Neural crest cell (in vitro differentiated cells): ENCODE data around the gene UBE2G1. TPM values are rescaled to one million over a fixed set of nuclear protein-coding genes. Genes with fewer than 3 reads are reported as not detected.
"Not testable (repeated sequence)": the region's sequence is repeated elsewhere in the genome, so short reads cannot be mapped to it uniquely, and the experiment has no call there.

Experiments used
- DNase-seq: peaks from one replicate; pipeline ENCODE4 v3.0.0; 2021; ENCODE audit warnings: low read depth, mixed read lengths, low spot score
- H3K27ac Mint-ChIP-seq: one replicate; pipeline ENCODE4 v1.8.0; 2021; ENCODE audit warnings: mild to moderate bottlenecking, mixed read lengths; ENCODE audit not compliant: unreplicated experiment
- H3K27me3 Mint-ChIP-seq: 2 replicates; pipeline ENCODE4 v1.8.0; 2021; ENCODE audit warnings: low read depth, mild to moderate bottlenecking, mixed read lengths
- H3K36me3 Mint-ChIP-seq: 2 replicates; pipeline ENCODE4 v1.8.0; 2021; ENCODE audit warnings: low read depth, mild to moderate bottlenecking, mixed read lengths
- H3K4me1 Mint-ChIP-seq: 2 replicates; pipeline ENCODE4 v1.8.0; 2021; ENCODE audit warnings: mixed read lengths
- H3K4me3 Mint-ChIP-seq: one replicate; pipeline ENCODE4 v1.8.0; 2021; ENCODE audit warnings: mild to moderate bottlenecking, mixed read lengths
- H3K9me3 Mint-ChIP-seq: 2 replicates; pipeline ENCODE4 v1.8.0; 2021; ENCODE audit warnings: mixed read lengths
- CTCF ChIP-seq: fragments of 200-600 bp; sonication (generic); conservative IDR thresholded peaks from 2 replicates; pipeline ENCODE4 v1.5.0; 2021; ENCODE audit warnings: antibody characterized with exemption, mild to moderate bottlenecking
- total RNA-seq: library from RNA; stranded (reverse); gene quantifications from 2 replicates; pipeline ENCODE4 v1.2.1, GENCODE V29; 2021

The UBE2G1 gene
- total RNA-seq, 1 donor from 2014 or later, result 98.5 TPM

- Mint-ChIP-seq H3K4me3 (no peak overlapping the region), H3K4me1 (peaks cover 6% of the 10 kb centered on the region), H3K27ac (no peak overlapping the region), H3K36me3 (peaks cover 39% of the 10 kb centered on the region), H3K9me3 (peaks cover 4% of the 10 kb centered on the region), H3K27me3 (no peaks in the 10 kb centered on the region)
- no peak for TF ChIP-seq CTCF
- no peak for DNase-seq
These were observed 109.5 kb downstream of the UBE2G1 start for GRCh38 chr17:4256952-4257351.

GRCh38 chr17:4255271-4255670 lies 111.2 kb downstream of the UBE2G1 start:
- H3K27ac Mint-ChIP-seq, H3K4me1 Mint-ChIP-seq, DNase-seq, H3K27me3 Mint-ChIP-seq, H3K4me3 Mint-ChIP-seq, H3K9me3 Mint-ChIP-seq: not testable (repeated sequence)
- peaks cover 34% of the 10 kb centered on the region for H3K36me3 Mint-ChIP-seq

GRCh38 chr17:4250887-4251286 lies 115.6 kb downstream of the UBE2G1 start:
- peaks cover 7% of the 10 kb centered on the region for H3K36me3 Mint-ChIP-seq
- H3K27ac Mint-ChIP-seq, result no peak overlapping the region
- DNase-seq, result no peak
- no peak overlapping the region for H3K4me3 Mint-ChIP-seq
- no peak for TF ChIP-seq CTCF
- H3K4me1 Mint-ChIP-seq, result peaks cover 7% of the 10 kb centered on the region
- H3K9me3 Mint-ChIP-seq, result no peaks in the 10 kb centered on the region
- no peaks in the 10 kb centered on the region for H3K27me3 Mint-ChIP-seq

GRCh38 chr17:4249452-4250029 lies 116.9 kb downstream of the UBE2G1 start:
- DNase-seq, result no peak
- peaks cover 7% of the 10 kb centered on the region for H3K4me1 Mint-ChIP-seq
- no peaks in the 10 kb centered on the region for H3K27me3 Mint-ChIP-seq
- peak; percentile 77 for TF ChIP-seq CTCF
- no peak overlapping the region for H3K4me3 Mint-ChIP-seq
- peaks cover 3% of the 10 kb centered on the region for H3K36me3 Mint-ChIP-seq
- no peaks in the 10 kb centered on the region for H3K9me3 Mint-ChIP-seq
- no peak overlapping the region for H3K27ac Mint-ChIP-seq

GRCh38 chr17:4248504-4249277 lies 117.8 kb downstream of the UBE2G1 start:
- Mint-ChIP-seq H3K27me3 (no peaks in the 10 kb centered on the region), H3K4me3 (no peak overlapping the region), H3K27ac (no peak overlapping the region), H3K9me3 (no peaks in the 10 kb centered on the region), H3K4me1 (peaks cover 7% of the 10 kb centered on the region), H3K36me3 (peaks cover 3% of the 10 kb centered on the region)
- TF ChIP-seq CTCF, result no peak
- DNase-seq, result no peak

GRCh38 chr17:4247971-4248388 lies 118.5 kb downstream of the UBE2G1 start:
- no peak for TF ChIP-seq CTCF
- no peak for DNase-seq
- Mint-ChIP-seq H3K9me3 (no peaks in the 10 kb centered on the region), H3K4me1 (peaks cover 7% of the 10 kb centered on the region), H3K27me3 (no peaks in the 10 kb centered on the region), H3K36me3 (no peaks in the 10 kb centered on the region), H3K4me3 (no peak overlapping the region), H3K27ac (no peak overlapping the region)
